Panc1 (cell line): ENCODE measurements around the gene CSPG5. TPM values are rescaled to one million over a fixed set of nuclear protein-coding genes. Genes with fewer than 3 reads are reported as not detected.

ENCODE experiments used
- ATAC-seq: fragments of 200-7000 bp; cut with Tn5 transposase; 2 replicates; pipeline ENCODE4 v1.9.1; 2020; ENCODE audit warnings: mild to moderate bottlenecking, moderate library complexity
- BruUV-seq: library from RNA; stranded (reverse); fragments of 400-500 nt; replicated peaks from 2 replicates; lab custom pipeline; 2021; lab: Mats Ljungman, UMichigan
- CTCF ChIA-PET: fragments of 300-600 bp; sonication (Branson Sonifier 250); formaldehyde crosslinking; loops from one replicate; lab custom pipeline; 2022; ENCODE audit warnings: antibody characterized with exemption; lab: Charles Lee
- POLR2A ChIA-PET: fragments of 300-600 bp; sonication (Branson Sonifier 250); formaldehyde crosslinking; loops from one replicate; lab custom pipeline; 2022; ENCODE audit warnings: antibody characterized with exemption; lab: Charles Lee
- DNase-seq: peaks from one replicate; pipeline ENCODE4 v3.0.0-alpha.2; 2010; ENCODE audit warnings: low read depth, low spot score
- H3K27ac ChIP-seq: 2 replicates; pipeline ENCODE4 v1.5.1; 2011; ENCODE audit warnings: mild to moderate bottlenecking, low read length, inconsistent platforms
- H3K27me3 ChIP-seq: fragments of 200-500 bp; sonication (Bioruptor generic); 2 replicates; pipeline ENCODE4 v1.6.0; 2014; ENCODE audit warnings: low read length, inconsistent platforms; ENCODE audit not compliant: control insufficient read depth, insufficient read depth
- H3K36me3 ChIP-seq: fragments of 200-500 bp; sonication (Bioruptor generic); 2 replicates; pipeline ENCODE4 v1.5.1; 2014; ENCODE audit warnings: inconsistent platforms, mild to moderate bottlenecking, low read length, moderate library complexity; ENCODE audit not compliant: control insufficient read depth, insufficient read depth
- H3K4me1 ChIP-seq: 2 replicates; pipeline ENCODE4 v1.5.1; 2011; ENCODE audit warnings: inconsistent platforms, mild to moderate bottlenecking, low read length, moderate library complexity; ENCODE audit not compliant: control insufficient read depth, insufficient read depth
- H3K4me3 ChIP-seq, 2 experiments: 2 replicates each; pipeline ENCODE4 v1.5.1; 2011 to 2012; ENCODE audit warnings: low read depth in 2 of 2, low read length in 2 of 2, mild to moderate bottlenecking in 2 of 2, inconsistent platforms in 1 of 2, moderate library complexity in 1 of 2
- H3K9me3 ChIP-seq: fragments of 200-500 bp; sonication (Bioruptor generic); 2 replicates; pipeline ENCODE4 v1.5.1; 2014; ENCODE audit warnings: low read depth, mild to moderate bottlenecking, inconsistent platforms, low read length, moderate library complexity; ENCODE audit not compliant: control insufficient read depth, insufficient read depth
- POLR2AphosphoS5 ChIP-seq: IDR thresholded peaks from 2 replicates; pipeline ENCODE4 v1.6.1; 2012; ENCODE audit warnings: mild to moderate bottlenecking, low read depth, low read length, moderate library complexity
- SIN3A ChIP-seq: IDR thresholded peaks from 2 replicates; pipeline ENCODE4 v1.6.1; 2012; ENCODE audit warnings: low read depth, mild to moderate bottlenecking, low read length, moderate library complexity, borderline replicate concordance; ENCODE audit not compliant: insufficient read depth
- TCF7L2 ChIP-seq: IDR thresholded peaks from 2 replicates; pipeline ENCODE4 v1.6.1; 2011; ENCODE audit warnings: mild to moderate bottlenecking, low read depth, low read length, inconsistent platforms
- in situ Hi-C: cut with HindIII; loops from 2 replicates; pipeline ENCODE4 v1.10.0; 2016; ENCODE audit warnings: low sequenced_read_pairs, low pct_unique_long_range_greater_than_20kb
- intact Hi-C: fragments of 100-400 bp; cut with micrococcal nuclease; formaldehyde crosslinking; loops from one replicate; pipeline ENCODE4 v1.10.0; 2022; ENCODE audit not compliant: unreplicated experiment
- total RNA-seq: library from RNA; stranded (reverse); gene quantifications from one replicate; pipeline ENCODE4 v1.2.1, GENCODE V29; 2021; ENCODE audit not compliant: unreplicated experiment
- TF ChIP-seq, protein P1 (sequence below), 2 experiments: IDR thresholded peaks; 2 replicates each; pipeline ENCODE4 v1.6.1; 2011 to 2012; ENCODE audit warnings: low read depth in 2 of 2, control low read depth in 1 of 2, low read length in 1 of 2, mild to moderate bottlenecking in 1 of 2, moderate library complexity in 1 of 2; ENCODE audit not compliant: insufficient read depth in 1 of 2
- TF ChIP-seq, protein P2 (sequence below): fragments of 450-650 bp; IDR thresholded peaks from 2 replicates; pipeline ENCODE4 v1.5.1; 2017; ENCODE audit warnings: mild to moderate bottlenecking

The CSPG5 gene
- total RNA-seq, 1 experiment from 2014 or later, result 3.2 TPM

DNA sequence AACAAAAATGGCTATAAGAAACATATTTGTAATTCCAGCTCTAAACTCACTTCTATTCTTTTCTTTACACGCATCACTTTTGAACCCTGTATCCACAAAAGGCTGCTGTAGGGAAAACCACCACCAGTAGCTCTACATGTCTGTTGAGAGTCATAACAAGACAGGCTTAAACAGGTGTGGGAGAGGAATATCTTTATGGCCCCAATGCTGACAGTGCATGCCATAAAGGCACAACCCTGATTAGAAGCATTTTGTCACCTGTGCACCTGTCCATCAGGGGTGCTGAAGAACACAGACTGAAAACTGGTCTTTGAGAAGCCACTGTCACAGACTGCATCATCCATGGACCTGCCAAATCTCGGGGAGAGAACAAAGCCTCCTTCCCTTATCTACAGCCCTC is 11.6 kb upstream of the CSPG5 start:
- ATAC-seq (no peak), DNase-seq (no peak)
- Histone ChIP-seq H3K9me3 (no peaks in the 10 kb centered on the region), H3K27me3 (no peaks in the 10 kb centered on the region), H3K27ac (no peak overlapping the region), H3K4me3 (no peak overlapping the region), H3K4me1 (no peaks in the 10 kb centered on the region), H3K36me3 (no peaks in the 10 kb centered on the region; the same call in 1 of the 2 replicates)
- ChIA-PET CTCF (no interaction called here), POLR2A (no interaction called here)
- BruUV-seq, result no TSS peak
- intact Hi-C loops, result loop anchor here (10.0 kb wide), 1 partner anchor 65 kb away; no protein-coding TSS in a partner anchor
- in situ Hi-C loops, result no loop called here
- TF ChIP-seq SIN3A, result no peak
- TF ChIP-seq, protein P1, sequence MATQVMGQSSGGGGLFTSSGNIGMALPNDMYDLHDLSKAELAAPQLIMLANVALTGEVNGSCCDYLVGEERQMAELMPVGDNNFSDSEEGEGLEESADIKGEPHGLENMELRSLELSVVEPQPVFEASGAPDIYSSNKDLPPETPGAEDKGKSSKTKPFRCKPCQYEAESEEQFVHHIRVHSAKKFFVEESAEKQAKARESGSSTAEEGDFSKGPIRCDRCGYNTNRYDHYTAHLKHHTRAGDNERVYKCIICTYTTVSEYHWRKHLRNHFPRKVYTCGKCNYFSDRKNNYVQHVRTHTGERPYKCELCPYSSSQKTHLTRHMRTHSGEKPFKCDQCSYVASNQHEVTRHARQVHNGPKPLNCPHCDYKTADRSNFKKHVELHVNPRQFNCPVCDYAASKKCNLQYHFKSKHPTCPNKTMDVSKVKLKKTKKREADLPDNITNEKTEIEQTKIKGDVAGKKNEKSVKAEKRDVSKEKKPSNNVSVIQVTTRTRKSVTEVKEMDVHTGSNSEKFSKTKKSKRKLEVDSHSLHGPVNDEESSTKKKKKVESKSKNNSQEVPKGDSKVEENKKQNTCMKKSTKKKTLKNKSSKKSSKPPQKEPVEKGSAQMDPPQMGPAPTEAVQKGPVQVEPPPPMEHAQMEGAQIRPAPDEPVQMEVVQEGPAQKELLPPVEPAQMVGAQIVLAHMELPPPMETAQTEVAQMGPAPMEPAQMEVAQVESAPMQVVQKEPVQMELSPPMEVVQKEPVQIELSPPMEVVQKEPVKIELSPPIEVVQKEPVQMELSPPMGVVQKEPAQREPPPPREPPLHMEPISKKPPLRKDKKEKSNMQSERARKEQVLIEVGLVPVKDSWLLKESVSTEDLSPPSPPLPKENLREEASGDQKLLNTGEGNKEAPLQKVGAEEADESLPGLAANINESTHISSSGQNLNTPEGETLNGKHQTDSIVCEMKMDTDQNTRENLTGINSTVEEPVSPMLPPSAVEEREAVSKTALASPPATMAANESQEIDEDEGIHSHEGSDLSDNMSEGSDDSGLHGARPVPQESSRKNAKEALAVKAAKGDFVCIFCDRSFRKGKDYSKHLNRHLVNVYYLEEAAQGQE (IDR thresholded peaks at IDR 0.05; ENCODE audit: insufficient read depth in 1 of 2, low read depth in 2 of 2, low read length in 1 of 2), result no peak
- TF ChIP-seq, protein P2, sequence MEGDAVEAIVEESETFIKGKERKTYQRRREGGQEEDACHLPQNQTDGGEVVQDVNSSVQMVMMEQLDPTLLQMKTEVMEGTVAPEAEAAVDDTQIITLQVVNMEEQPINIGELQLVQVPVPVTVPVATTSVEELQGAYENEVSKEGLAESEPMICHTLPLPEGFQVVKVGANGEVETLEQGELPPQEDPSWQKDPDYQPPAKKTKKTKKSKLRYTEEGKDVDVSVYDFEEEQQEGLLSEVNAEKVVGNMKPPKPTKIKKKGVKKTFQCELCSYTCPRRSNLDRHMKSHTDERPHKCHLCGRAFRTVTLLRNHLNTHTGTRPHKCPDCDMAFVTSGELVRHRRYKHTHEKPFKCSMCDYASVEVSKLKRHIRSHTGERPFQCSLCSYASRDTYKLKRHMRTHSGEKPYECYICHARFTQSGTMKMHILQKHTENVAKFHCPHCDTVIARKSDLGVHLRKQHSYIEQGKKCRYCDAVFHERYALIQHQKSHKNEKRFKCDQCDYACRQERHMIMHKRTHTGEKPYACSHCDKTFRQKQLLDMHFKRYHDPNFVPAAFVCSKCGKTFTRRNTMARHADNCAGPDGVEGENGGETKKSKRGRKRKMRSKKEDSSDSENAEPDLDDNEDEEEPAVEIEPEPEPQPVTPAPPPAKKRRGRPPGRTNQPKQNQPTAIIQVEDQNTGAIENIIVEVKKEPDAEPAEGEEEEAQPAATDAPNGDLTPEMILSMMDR, result no peak
- TF ChIP-seq POLR2AphosphoS5, result no peak
- no peak for TF ChIP-seq TCF7L2

DNA sequence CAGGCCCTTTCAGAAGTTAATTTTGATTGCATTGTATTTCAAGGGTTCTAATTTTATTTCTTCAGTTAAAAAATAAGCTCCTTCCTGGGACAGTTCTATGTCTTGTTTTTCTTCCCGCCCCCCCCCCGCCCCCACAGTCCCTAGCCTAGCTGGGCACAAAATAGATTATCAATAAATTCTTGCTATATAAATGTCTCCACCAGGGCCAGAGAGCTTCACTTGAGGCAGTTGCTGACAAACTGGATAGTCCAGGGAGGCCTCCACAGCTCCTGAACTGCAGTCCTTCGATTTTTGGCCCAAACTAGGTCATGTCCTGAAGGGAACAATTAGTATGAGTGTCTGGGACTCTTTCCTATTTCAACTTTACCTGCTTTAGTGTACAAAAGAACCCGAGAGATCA is 9.9 kb upstream of the CSPG5 start:
- intact Hi-C loops, result no loop called here
- no peaks in the 10 kb centered on the region; the same call in 1 of the 2 replicates for H3K36me3 ChIP-seq
- no peak overlapping the region for H3K4me3 ChIP-seq
- BruUV-seq, result no TSS peak
- DNase-seq (no peak), ATAC-seq (no peak)
- no peaks in the 10 kb centered on the region for H3K4me1 ChIP-seq
- in situ Hi-C loops, result no loop called here
- CTCF ChIA-PET, result no interaction called here
- POLR2A ChIA-PET, result no interaction called here
- no peaks in the 10 kb centered on the region for H3K27me3 ChIP-seq
- no peaks in the 10 kb centered on the region for H3K9me3 ChIP-seq
- H3K27ac ChIP-seq, result no peak overlapping the region
- TF ChIP-seq, protein P1 (IDR thresholded peaks at IDR 0.05; ENCODE audit: insufficient read depth in 1 of 2, low read depth in 2 of 2, low read length in 1 of 2), result no peak
- no peak for TF ChIP-seq SIN3A
- TF ChIP-seq TCF7L2, result no peak
- TF ChIP-seq, protein P2, result no peak
- no peak for TF ChIP-seq POLR2AphosphoS5
